Activated naive CD8-positive, alpha-beta T cell treated with anti-CD3 and anti-CD28 coated beads, Interleukin-2, amount 50 U/mL, for 16 hours (primary cell): ENCODE measurements around the gene TREML2.

Experiments used
- DNase-seq: peaks from one replicate; pipeline ENCODE4 v3.0.0-alpha.2; 2020; ENCODE audit warnings: low read depth, low spot score

TREML2 gene

DNA sequence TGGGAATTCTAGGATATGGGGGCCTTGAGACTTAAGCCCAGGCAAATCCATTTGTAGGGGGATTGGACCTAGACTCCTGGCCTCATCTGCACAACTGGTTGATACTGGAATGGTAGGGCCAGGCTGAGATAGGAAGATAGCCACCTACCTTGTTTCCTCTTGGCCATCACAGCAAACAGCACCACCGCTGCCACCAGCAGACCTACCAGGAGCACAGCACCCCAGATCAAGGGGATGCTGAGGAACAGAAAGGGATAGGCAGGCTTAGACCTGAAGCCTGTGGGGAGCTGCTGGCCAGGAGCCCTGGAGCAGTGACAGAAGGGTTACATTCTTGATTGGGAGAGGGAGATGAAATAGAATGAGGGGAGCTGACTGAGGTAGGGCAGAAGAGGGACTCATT lies 50.3 kb downstream of the TREML2 start:
- DNase-seq = no peak

DNA sequence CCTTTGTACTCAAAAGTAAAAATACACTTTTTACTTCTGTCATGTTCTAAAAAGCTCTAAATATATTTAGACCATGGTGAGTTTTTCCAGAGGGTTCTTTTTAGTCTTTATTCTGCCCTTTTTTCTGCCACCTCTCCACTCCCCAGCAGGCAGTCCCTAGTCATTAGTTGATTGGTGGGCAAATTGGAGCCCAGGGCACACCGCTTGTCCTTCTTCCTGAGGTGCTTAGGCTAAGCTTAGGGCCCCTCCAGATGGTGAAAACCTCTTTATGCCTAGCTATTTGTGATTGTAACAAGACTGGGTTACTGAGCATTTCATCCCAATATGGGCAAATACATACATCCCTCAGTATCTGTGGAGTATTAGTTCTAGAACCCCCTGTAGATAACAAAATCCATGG lies 53.0 kb downstream of the TREML2 start:
- DNase-seq = no peak
